Endothelial cell of umbilical vein (primary cell): ENCODE results near the gene OR8B2. TPM values are rescaled to one million over a fixed set of nuclear protein-coding genes. Genes with fewer than 3 reads are reported as not detected.

Source experiments
- Bru-seq: library from RNA; stranded (reverse); fragments of 400-500 nt; gene quantifications from one replicate; lab custom pipeline; 2021; lab: Mats Ljungman, UMichigan
- BruChase-seq, 2 experiments: library from RNA; stranded (reverse); fragments of 400-500 nt; gene quantifications; one replicate each; lab custom pipeline; 2021; lab: Mats Ljungman, UMichigan
- BruUV-seq: library from RNA; stranded (reverse); fragments of 400-500 nt; replicated peaks from 2 replicates; lab custom pipeline; 2021; lab: Mats Ljungman, UMichigan
- CTCF ChIA-PET: fragments of 300-600, 350-600 bp; sonication (Branson Sonifier 250); formaldehyde crosslinking; loops from one replicate; lab custom pipeline; 2021; ENCODE audit warnings: antibody characterized with exemption, inconsistent platforms; lab: Charles Lee
- POLR2A ChIA-PET: fragments of 300-600, 350-600 bp; sonication (Branson Sonifier 250); formaldehyde crosslinking; loops from one replicate; lab custom pipeline; 2021; ENCODE audit warnings: antibody characterized with exemption, inconsistent platforms; lab: Charles Lee
- DNase-seq: peaks from one replicate; pipeline ENCODE4 v3.0.0-alpha.2; 2011; ENCODE audit warnings: low read depth, low spot score
- FAIRE-seq: peaks from 2 replicates; lab custom pipeline; 2011; peaks lifted over from hg19 to GRCh38; lab: Jason Lieb, UNC
- H2AFZ ChIP-seq: 2 replicates; pipeline ENCODE4 v1.6.0; 2012; ENCODE audit warnings: low read depth, low read length, control low read depth, inconsistent platforms
- H3K27ac ChIP-seq: 2 replicates; pipeline ENCODE4 v1.5.1; 2011; ENCODE audit warnings: low read depth, mild to moderate bottlenecking, control low read depth, low read length, moderate library complexity; ENCODE audit not compliant: insufficient read depth
- H3K27me3 ChIP-seq, 2 experiments: 2 replicates each; pipeline versions ENCODE4 v1.6.0 to v1.6.1; 2011; ENCODE audit warnings: low read length in 2 of 2, mixed read lengths in 1 of 2; ENCODE audit not compliant: control insufficient read depth in 2 of 2, insufficient read depth in 2 of 2
- H3K36me3 ChIP-seq, 2 experiments: 2 replicates in 1 of 2; 3 replicates in 1 of 2; pipeline ENCODE4 v1.5.1; 2011; ENCODE audit warnings: low read length in 2 of 2, mild to moderate bottlenecking in 1 of 2, moderate library complexity in 1 of 2; ENCODE audit not compliant: control insufficient read depth in 2 of 2, insufficient read depth in 2 of 2; ENCODE audit errors: extremely low read depth in 1 of 2
- H3K4me1 ChIP-seq: 3 replicates; pipeline ENCODE4 v1.5.1; 2011; ENCODE audit warnings: mild to moderate bottlenecking, low read length; ENCODE audit not compliant: control insufficient read depth, insufficient read depth; ENCODE audit errors: extremely low read depth
- H3K4me2 ChIP-seq: 2 replicates; pipeline ENCODE4 v1.6.1; 2011; ENCODE audit warnings: low read length, control low read depth, mixed read lengths; ENCODE audit not compliant: insufficient read depth
- H3K4me3 ChIP-seq, 3 experiments: fragments of 200-600 bp in 1 of 3; sonication (generic), shearing (Covaris generic) in 1 of 3; replicated peaks in 1 of 3; 2 replicates each; pipeline ENCODE4 v1.5.1; 2011 to 2016; ENCODE audit warnings: control low read depth in 3 of 3, low read length in 3 of 3, mild to moderate bottlenecking in 2 of 3, inconsistent platforms in 1 of 3, low read depth in 1 of 3, moderate library complexity in 1 of 3; ENCODE audit not compliant: insufficient read depth in 1 of 3
- H3K79me2 ChIP-seq: 2 replicates; pipeline ENCODE4 v1.6.0; 2012; ENCODE audit warnings: low read length, inconsistent platforms; ENCODE audit not compliant: control insufficient read depth, insufficient read depth
- H3K9ac ChIP-seq: replicated peaks from 2 replicates; pipeline ENCODE3; 2011; ENCODE audit warnings: low read length, control low read depth; ENCODE audit not compliant: insufficient read depth; ENCODE audit errors: extremely low read depth
- H3K9me1 ChIP-seq: replicated peaks from 3 replicates; pipeline ENCODE4 v1.6.0; 2011; ENCODE audit warnings: mild to moderate bottlenecking, low read length; ENCODE audit not compliant: control insufficient read depth, insufficient read depth; ENCODE audit errors: extremely low read depth
- H3K9me3 ChIP-seq: replicated peaks from 2 replicates; pipeline ENCODE4 v1.5.1; 2012; ENCODE audit warnings: low read length, inconsistent platforms; ENCODE audit not compliant: control insufficient read depth, insufficient read depth
- H4K20me1 ChIP-seq: replicated peaks from 2 replicates; pipeline ENCODE3; 2011; ENCODE audit warnings: mild to moderate bottlenecking, low read length; ENCODE audit not compliant: control insufficient read depth, insufficient read depth; ENCODE audit errors: extremely low read depth
- CTCF ChIP-seq, 2 donors: IDR thresholded peaks; 1 replicate in 1 of 2; 2 replicates in 1 of 2; pipeline ENCODE4 v1.5.1; 2011; ENCODE audit warnings: low read length in 2 of 2, mild to moderate bottlenecking in 2 of 2, moderate library complexity in 2 of 2, control low read depth in 1 of 2, inconsistent platforms in 1 of 2, low read depth in 1 of 2; ENCODE audit not compliant: insufficient read depth in 1 of 2; ENCODE audit errors: extremely low read depth in 1 of 2
- EZH2 ChIP-seq: IDR thresholded peaks from 2 replicates; pipeline ENCODE4 v1.6.1; 2012; ENCODE audit warnings: borderline replicate concordance, low read depth, mild to moderate bottlenecking, moderate library complexity, low read length, inconsistent platforms; ENCODE audit not compliant: severe bottlenecking
- FOS ChIP-seq: IDR thresholded peaks from 2 replicates; pipeline ENCODE4 v1.6.1; 2011; ENCODE audit warnings: mild to moderate bottlenecking, low read length, moderate library complexity, borderline replicate concordance; ENCODE audit not compliant: insufficient read depth
- GATA2 ChIP-seq: IDR thresholded peaks from 2 replicates; pipeline ENCODE4 v1.7.0; 2011; ENCODE audit warnings: low read depth, mild to moderate bottlenecking, moderate library complexity, mixed read lengths, low read length; ENCODE audit not compliant: insufficient read length, insufficient read depth
- JUN ChIP-seq: IDR thresholded peaks from 2 replicates; pipeline ENCODE4 v1.6.1; 2011; ENCODE audit warnings: borderline replicate concordance, low read depth; ENCODE audit not compliant: insufficient read length, insufficient read depth
- MAX ChIP-seq: IDR thresholded peaks from 2 replicates; pipeline ENCODE4 v1.6.1; 2011; ENCODE audit not compliant: insufficient read depth, insufficient read length
- MYC ChIP-seq: IDR thresholded peaks from one replicate; pipeline ENCODE4 v1.6.1; 2011; ENCODE audit warnings: mild to moderate bottlenecking, low read depth, low read length
- POLR2A ChIP-seq: IDR thresholded peaks from 2 replicates; pipeline ENCODE4 v1.6.1; 2012; ENCODE audit warnings: low read depth, mild to moderate bottlenecking, control low read depth, low read length
- POLR2AphosphoS5 ChIP-seq: IDR thresholded peaks from 2 replicates; pipeline ENCODE4 v1.6.1; 2012; ENCODE audit warnings: low read depth, mild to moderate bottlenecking, control low read depth, low read length, moderate library complexity; ENCODE audit not compliant: insufficient read depth
- dilution Hi-C: fragments of 300-500 bp; cut with MboI; formaldehyde crosslinking; loops from one replicate; pipeline ENCODE4 v1.15.0; 2019; ENCODE audit warnings: low sequenced_read_pairs; ENCODE audit not compliant: extremely low pct_ligation_motif_present
- intact Hi-C: fragments of 100-400 bp; cut with micrococcal nuclease; formaldehyde crosslinking; loops from one replicate; pipeline ENCODE4 v1.10.0; 2022
- long read RNA-seq: library from polyadenylated mRNA; stranded (forward); transcript quantifications from one replicate; pipeline ENCODE4 v2.0.0, GENCODE V29; 2021
- polyA minus RNA-seq, 3 experiments: library from RNA; depleted of rRNA, polyadenylated mRNA; stranded (reverse); fragments of >200 nt; gene quantifications; 1 replicate in 1 of 3; 2 replicates in 2 of 3; pipeline ENCODE4 v1.2.3, GENCODE V29; 2011
- polyA plus RNA-seq, 4 experiments: library from polyadenylated mRNA; depleted of rRNA in 3 of 4; stranded (reverse) in 3 of 4; unstranded in 1 of 4; fragments of >200 nt; gene quantifications; 2 replicates each; pipeline versions ENCODE4 v1.2.1 to v1.2.3, GENCODE V29; 2011 to 2012; ENCODE audit warnings: missing spikeins in 1 of 4
- total RNA-seq: library from RNA; stranded (reverse); gene quantifications from 2 replicates; pipeline ENCODE4 v1.2.3, GENCODE V29; 2021

OR8B2 gene
- total RNA-seq, result not detected in 2 replicates
- not detected in 2 replicates for polyA plus RNA-seq
- polyA plus RNA-seq (2011; cell fraction: cytosol; rRNA removed), result not detected in 2 replicates
- not detected in 2 replicates for polyA plus RNA-seq (2011; cell fraction: nucleus; rRNA removed)
- polyA plus RNA-seq (2012), result not detected in 2 replicates
- not detected in 2 replicates for polyA minus RNA-seq
- not detected for polyA minus RNA-seq (2011; cell fraction: cytosol; rRNA and poly(A)+ RNA removed)
- polyA minus RNA-seq (2011; cell fraction: nucleus; rRNA and poly(A)+ RNA removed), result not detected in 2 replicates
- Bru-seq, nascent RNA, result not detected
- BruChase-seq, experiment 1, labeled RNA remaining after a 6-hour chase, result not detected
- BruChase-seq, experiment 2, labeled RNA remaining after a 2-hour chase, result not detected
- long read RNA-seq, result 0 reads

GRCh38 chr11:124384399-124384798, at the start of gene OR8B2:
OR8B2 (minus strand) TSS chr11:124384499; CDS start chr11:124383343, 1,156 bp downstream.
- H2AFZ ChIP-seq, result no peak within 1 kb of the TSS
- H3K4me2 ChIP-seq, result no peak within 1 kb of the TSS
- no peaks in the 10 kb centered on the region for H3K9me1 ChIP-seq
- DNase-seq, result no peak
- intact Hi-C loops (no loop called here), dilution Hi-C loops (no loop called here)
- no TSS peak for BruUV-seq
- H3K79me2 ChIP-seq, result no peaks in the 10 kb centered on the region
- no peaks in the 10 kb centered on the region for H3K9me3 ChIP-seq
- H3K27me3 ChIP-seq, result no peaks in the 10 kb centered on the region
- no peaks in the 10 kb centered on the region for H3K4me1 ChIP-seq
- CTCF ChIA-PET, result no interaction called here
- POLR2A ChIA-PET, result no interaction called here
- FAIRE-seq, result no peak
- no peak within 1 kb of the TSS for H3K4me3 ChIP-seq
- no peak within 1 kb of the TSS for H3K9ac ChIP-seq
- no peak within 1 kb of the TSS for H3K27ac ChIP-seq
- H4K20me1 ChIP-seq, result no peaks in the 10 kb centered on the region
- H3K36me3 ChIP-seq, result no peaks in the 10 kb centered on the region
- TF ChIP-seq GATA2 (no peak), MYC (no peak), EZH2 (no peak), POLR2AphosphoS5 (no peak), JUN (no peak), POLR2A (no peak), MAX (no peak), CTCF (IDR thresholded peaks at IDR 0.05; ENCODE audit: extremely low read depth in 1 of 2, insufficient read depth in 1 of 2, low read depth in 1 of 2, low read length in 2 of 2) (no peak), FOS (no peak)
